ENCODE data around the gene SETD1B.
"Not testable (repeated sequence)": the region's sequence is repeated elsewhere in the genome, so short reads cannot be mapped to it uniquely, and the experiment has no call there.

The SETD1B gene

DNA sequence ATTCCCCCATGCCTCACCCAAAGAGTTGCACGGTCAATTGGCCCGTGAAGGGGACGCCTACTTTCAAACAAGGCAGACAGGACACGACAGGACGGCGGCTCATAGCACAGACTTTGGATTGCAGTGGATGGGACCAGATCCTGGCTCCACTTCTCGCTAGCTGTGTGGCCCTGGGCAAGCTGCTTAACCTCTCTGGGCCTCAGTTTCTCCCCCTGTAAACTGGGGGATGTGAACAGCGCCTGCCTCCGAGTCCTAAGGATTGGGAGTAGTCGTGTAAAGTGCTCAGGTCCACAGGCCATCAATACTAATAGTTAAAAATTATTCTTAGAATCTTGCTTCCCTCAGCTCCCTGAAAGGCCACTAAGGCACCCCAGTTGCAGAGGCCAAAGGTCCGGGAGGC is 23.4 kb upstream of the SETD1B start:
- DNase-seq (ENCODE audit: low spot score) = no peak

DNA sequence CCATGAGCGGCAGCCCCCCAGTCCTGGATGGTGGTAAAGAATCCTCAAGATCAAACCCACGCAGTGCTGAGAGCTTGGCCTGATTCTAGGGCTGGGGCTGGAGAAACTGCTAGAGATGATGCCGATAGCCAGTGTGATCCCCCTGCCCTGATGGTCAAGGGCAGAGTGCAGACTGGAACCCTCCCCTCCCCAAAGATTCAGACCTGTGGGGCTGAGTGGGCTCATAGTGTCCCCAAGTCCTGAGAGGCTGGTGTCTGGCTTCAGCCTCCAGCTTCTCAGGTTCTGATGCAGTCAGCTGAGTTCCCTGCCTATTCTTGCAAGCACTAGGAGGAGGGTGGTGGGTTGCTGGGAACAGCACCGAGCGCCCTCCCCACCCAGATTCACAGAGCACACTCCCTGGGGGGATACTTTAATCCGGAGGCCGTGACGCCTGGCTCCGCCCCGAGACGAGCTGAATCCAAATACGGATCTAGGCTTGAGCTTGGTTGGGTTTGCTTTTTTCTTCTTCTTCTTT is 22.3 kb upstream of the SETD1B start:
- DNase-seq (ENCODE audit: low spot score) = no peak

DNA sequence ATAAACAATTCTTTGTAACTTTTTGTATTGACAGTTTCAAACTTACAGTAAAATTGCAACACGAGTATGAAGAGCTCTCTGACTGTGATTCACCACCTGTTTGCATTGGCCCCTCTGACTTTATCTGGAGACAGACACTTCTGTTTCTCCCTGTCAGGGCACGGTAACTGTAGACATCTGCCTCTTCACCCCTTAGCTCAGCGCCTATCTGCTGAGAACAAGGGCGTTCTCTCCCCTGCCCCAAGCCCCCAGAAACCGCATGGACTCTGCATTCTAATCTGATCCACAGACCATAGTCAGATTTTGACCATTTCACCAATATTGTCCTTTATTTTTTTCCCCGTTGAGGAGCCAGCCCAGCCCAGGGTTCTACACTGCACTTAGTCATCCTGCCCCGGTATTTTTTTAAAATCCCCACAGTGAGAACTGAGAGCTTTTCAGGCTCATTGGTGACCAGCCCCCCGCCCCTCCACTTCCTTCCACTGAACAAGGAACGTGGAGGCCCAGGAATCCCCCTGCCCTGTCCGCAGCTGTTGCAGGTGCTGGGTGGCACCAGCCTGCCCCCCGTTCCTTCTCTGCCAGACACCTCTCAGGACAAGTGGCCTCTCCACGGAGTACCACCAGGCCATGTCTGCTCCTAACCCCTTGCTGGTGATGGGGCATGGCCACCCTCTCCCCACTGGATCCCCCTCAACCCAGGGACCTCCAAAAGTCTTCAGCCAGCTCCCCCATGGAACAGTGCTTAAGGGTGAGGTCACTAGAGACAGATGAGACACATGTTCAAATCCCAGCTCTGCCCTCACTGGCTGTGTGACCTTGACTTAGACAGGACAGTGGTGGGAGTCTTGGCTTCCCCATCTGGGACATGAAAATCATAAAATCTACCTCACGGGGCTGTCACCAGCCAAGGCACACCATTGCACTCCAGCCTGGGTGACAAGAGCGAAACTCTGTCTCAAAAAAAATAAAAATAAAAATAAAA is 21.5 kb upstream of the SETD1B start:
- no peak for DNase-seq (ENCODE audit: low spot score)

DNA sequence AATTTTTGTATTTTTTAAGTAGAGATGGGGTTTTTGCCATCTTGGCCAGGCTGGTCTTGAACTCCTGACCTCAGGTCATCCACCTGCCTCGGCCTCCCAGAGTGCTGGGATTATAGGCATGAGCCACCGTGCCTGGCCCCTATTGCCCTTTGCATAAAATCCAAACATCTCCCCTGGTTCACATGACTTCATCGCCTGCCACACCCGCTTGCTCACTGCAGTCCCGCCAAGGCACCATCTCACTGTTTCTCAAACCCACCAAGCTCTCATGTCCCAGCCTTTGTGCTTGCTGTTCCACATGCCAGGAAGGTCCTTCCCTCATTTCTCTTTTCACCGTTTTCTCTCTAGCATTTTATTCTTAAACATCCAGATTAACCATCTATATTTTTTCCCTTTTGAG is 20.0 kb upstream of the SETD1B start:
- no peak for DNase-seq (ENCODE audit: low spot score)

DNA sequence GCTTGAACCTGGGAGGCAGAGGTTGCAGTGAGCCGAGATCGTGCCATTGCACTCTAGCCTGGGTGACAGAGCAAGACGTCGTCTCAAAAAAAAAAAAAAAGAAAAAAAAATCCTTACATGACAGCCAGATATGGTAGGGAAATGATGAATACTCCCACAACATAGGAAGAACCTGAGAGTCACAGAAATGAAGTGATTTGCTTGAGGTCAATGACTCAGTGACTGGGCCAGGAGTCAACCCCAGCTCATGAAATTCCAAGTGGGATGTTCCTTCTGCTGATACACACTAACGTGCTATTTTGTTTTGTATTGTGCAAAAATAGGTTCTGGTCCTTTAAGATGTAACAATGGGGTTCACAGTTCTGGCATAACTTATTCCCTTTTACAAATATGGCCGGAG is 19.3 kb upstream of the SETD1B start:
- no peak for DNase-seq (ENCODE audit: low spot score)

DNA sequence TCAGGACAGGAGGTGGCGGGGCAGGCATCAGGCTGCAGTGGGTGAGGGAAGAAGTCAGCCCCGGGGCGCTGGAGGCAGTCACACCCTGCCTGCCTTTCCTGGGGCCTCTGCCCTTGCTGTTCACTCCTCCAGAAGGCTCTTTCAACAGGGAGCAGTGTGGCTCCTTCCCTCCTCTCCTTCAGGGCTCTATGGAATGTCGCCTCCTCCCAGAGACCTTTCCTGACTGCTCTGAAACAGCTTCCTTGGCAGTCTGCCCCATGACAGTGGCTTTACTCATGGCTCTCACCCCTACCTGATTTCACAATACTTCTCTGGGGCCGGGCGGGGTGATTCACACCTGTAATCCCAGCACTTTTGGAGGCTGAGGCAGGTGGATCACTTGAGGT is 17.4 kb upstream of the SETD1B start:
- no peak for DNase-seq (ENCODE audit: low spot score)

DNA sequence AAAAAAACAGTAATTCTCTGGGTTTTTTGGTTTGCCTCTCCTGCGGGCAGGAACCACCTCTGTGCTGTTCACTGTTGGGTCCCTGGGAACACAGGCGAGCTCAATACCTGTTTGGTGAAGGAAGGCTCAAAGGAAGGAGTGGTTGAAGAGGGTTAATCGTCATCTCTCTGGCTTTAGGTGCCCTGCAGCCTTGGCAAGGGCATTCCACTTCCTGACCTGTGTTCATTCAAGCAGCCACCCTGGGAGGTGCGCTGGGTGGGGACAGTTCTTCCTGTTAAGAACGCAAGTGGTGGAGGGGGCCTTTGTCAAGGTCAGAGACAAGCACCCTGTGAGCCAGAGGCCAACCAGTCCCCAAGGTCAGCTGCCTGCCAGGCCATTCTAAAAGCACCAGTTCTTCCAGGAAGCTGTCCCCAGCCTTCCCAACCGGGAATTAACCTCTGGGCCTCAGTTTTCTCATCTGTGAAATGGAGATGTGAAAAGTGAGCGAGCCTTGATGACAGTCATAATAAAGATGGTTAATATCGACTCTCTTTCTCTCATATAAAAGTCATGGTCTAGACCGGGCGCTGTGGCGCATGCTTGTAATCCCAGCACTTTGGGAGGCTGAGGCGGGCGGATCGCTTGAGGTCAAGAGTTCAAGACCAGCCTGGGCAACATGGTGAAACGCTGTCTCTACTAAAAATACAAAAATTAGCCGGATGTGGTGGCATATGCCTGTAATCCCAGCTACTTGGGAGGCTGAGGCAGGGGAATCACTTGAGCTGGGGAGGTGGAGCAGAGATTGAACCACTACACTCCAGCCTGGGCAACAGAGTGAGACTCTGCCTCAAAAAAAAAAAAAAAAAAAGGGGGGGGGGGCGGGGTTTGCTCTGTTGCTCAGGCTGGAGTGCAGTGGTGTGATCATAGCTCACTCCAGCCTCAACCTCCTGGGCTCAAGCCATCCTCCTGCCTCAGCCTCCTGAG is 16.5 kb upstream of the SETD1B start:
- DNase-seq (ENCODE audit: low spot score) = no peak

DNA sequence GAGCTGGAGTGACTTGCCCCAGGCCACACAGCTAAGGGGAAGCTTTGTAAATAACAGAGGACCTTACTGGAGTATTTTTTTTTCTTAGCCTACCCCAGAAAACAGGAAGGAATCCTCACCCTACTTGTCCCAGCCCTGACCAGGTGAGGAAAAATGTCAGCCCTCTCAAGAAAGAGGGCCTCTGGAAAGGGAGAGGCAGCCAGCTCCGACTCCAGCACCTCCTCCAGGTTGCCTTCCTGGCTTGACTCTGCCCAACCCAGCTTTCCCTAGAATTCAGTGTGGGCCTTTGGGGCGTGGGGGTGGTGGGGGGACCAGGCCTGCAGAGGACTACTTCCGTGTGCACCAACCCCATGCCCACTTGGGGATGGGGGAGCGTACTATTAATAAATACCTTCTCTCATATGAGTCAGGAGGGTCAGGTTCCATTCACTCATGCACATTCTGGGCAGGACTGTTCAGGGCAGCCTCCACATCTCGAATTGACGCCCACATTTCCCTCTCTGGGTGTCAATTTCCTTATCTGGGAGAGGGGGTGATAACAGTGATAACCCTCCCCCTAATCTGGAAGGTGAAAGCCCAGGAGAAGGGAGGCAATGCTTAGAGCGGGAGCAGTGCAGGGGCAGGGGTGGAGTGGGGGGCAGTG is 15.5 kb upstream of the SETD1B start:
- no peak for DNase-seq (ENCODE audit: low spot score)

DNA sequence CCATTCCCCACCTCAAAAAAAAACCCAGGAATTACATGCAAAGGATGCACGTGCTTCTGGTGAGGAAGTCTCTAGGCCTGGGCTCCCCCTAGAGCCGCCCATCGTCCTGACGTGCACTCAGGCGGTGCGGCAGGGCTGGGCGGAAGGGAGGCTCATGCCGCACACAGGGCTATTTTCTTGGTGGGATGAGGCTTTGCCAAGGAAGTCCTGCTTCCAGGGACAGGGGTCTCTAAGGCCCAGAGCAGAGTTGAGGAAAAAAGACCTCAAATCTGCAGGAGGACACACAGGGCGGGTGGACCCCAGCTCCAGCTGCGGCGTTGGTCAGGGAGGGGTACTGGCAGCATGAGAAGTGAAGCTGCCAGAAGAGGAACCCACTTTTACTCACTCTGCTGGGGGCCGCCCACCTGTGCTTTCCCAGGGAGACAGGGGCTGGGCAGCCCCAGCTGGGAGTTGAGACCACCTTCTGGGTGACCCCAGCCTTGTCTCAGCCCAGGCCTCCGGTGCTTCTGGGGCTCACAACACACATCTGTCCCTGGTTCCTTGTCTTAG is 14.5 kb upstream of the SETD1B start:
- no peak for DNase-seq (ENCODE audit: low spot score)

DNA sequence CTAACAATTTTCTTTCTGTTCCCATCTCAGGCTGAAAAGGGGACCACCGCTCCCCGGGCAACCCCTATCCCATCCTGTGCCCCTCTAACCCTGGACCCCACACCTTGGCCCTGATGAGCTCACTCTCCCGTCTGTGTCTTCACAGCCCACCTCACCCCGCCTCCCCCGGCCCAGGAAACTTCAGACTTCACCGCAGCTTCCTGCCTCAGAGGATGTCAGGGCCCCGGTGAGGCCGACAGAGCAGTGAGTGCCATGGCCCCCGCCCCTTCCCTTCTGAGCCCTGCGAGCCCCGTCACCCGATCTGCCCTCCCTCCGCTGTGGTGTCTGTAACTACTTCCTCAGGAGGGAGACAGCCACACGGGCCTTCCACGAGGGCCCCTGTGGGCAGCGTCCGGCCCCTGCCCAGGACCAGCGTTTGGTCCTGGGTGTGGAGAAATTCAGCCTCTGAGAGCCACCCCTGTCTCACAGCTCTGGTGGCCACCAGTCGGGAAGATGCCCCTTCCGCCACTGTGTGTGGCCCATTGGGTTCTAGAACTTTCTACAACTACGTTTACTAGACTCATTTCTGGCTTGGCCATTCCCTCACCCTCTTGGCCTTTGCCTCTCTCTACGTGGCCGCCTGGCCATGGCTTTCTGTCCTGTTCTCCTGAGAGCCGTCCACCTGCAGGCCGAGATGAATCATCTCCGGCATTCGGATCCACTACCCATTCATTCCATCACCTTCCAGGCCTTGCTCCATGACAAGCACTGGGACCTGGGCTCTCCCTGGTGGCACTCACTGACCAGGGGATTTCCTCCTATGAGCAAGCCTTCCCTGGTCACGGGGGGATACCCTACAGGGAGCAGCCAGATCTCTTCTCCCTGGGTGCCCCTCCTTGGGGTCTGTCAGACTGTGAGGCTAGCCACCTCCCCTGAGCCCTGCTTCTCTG is 13.7 kb upstream of the SETD1B start:
- DNase-seq (ENCODE audit: low spot score) = peak; percentile 65

DNA sequence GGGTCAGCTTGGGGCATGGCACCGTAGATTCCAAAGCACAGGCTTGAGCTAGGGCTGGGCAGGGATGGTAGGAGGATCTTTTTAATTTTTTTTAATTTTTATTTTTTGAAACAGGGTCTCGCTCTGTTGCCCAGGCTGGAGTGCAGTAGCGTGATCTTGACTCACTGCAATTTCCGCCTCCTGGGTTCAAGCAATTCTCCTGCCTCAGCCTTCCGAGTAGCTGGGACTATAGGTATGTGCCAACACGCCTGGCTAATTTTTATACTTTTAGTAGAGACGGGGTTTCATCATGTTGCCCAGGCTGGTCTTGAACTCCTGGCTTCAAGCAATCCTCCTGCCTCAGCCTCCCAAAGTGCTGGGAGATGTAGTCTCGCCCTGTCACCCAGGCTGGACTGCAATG is 13.0 kb upstream of the SETD1B start:
- DNase-seq (ENCODE audit: low spot score) = not testable (repeated sequence)

DNA sequence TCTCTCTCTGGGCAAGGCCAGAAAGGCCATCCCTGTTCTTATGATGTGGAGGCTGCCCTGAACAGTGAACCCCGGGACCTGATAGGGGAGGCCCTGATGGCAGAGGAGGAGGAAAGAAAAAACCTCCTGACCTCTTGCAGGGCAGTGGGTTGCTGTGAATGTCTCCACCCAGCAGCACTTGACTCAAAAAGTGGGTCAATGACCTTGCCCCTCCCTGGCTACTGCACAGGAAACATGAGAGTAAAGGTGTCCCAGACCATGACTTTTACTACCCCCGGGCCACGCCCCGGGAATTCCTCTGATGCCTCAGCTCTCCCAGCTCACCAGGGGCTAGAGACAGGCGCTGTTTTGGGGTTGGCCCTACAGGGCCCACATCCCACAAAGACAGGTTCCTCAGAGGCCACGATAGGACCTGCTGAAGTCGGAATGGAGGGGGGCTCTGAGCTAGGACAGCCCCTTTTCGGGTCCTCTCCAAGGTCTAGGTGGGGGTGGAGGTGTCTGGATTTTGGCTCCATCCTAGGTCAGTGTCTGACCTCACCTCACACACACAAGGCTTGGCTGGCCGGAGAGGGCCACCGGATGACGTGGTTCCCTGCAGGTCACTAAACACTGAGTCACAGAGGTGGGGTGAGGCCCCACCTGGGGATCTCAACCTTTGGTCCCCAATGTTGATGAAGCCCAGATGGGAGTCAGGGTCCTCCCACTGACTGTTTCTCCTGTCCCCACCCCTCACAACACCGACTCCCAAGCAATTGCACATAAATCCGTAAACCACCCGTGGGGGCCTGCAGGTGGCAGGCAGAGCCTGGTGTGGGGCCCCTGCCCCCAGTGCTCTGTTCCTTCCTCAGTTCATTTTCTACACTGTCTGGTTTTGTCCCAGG is 11.9 kb upstream of the SETD1B start:
- no peak for DNase-seq (ENCODE audit: low spot score)

DNA sequence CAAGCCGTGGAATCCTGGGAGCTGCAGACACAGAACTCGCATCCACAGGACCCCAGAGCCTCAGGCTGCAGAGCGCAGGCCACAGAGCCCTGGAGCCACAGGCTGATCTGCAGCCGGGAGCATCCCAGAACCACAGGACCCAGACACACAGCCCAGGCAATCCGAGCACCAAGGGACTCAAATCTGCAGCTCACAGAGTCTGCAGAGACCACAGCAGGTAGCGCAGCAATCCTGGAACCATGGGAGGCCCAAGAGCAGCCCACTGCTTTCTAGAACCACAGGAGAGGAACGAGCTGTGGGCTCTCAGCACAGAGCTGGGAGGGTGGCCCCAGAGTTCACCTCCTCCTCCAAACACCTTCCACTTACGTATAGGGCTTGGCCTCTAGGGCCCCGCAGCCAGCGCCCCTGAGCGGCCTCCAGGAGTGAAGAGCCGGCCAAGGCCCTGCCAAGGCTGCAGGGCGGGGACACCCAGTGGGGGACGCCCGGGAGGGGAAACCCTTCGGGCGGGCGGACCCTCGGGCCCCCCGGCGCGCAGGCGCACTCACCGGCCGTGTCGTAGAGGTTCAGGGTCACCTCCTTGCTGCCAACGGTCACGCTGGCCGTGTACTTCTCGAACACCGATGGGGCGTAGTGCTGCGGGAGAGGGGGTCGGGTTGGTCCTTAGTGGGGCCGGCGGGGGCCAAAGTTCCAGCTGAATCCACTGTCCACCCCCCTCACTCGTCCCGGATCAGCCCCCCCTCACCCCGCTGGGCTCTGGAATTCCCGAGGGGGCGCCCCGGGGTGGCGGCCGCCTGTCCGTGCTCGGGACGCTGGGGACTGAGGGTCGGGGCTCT is 11.0 kb upstream of the SETD1B start:
- no peak for DNase-seq (ENCODE audit: low spot score)

DNA sequence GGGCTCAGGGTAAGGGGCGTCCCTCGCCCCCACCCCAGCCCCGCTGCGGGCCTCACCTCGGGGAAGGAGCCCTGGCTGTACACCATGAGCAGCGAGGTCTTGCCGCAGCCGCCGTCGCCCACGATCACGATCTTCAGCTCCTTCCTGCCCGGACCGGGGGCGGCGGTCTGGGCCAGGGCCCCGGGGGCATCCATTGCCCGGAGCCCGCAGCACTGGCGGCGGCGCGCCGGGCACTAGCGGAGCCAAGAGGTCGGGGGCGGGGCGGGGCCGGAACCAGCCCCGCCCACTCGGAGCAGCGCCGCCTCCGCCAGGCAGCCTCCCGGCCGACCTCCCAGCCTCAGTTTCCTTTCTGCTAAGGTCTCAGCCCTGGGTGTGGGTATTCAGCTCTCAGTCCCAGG is 10.4 kb upstream of the SETD1B start, which contains the start of gene RHOF:
Gene RHOF (minus strand): TSS at position 249 of the 398 bp plus-strand sequence. CDS start 55 bp downstream, at position 194.
- no peak for DNase-seq (ENCODE audit: low spot score)

DNA sequence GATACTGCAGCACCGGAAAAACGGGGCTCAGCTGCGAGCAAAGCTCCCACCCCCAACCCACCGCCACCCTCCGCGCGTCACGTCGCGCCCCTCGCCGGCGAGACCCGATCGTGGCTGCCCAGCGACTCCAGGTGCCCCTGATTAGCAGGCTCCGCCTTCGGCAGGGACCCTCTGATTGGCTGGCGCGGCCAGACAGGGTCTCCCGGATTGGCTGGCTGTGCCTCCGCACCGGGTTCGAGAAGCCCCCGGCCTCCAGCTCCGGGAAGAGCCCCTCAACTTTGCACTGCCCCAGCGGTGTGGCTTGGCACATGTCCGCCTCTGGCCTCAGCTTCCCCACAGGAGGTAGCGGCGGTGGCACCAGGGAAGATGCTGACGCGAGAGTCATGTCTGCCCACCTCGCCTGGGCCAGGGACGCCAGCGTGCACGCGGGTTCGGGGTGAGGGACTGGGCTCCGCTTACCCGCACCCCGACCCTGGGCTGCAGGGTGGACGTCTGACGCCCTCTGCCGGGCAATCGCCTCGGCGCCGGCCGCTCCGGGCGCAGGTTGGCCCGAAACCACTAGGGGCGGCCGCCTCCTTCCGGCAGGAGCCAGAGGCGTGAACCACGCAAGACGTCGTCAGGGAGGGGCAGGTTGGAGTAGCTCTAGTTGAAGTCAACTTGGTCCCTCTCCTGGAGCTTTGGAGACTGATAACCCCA is 9.8 kb upstream of the SETD1B start:
- peak; percentile 88 for DNase-seq (ENCODE audit: low spot score)

DNA sequence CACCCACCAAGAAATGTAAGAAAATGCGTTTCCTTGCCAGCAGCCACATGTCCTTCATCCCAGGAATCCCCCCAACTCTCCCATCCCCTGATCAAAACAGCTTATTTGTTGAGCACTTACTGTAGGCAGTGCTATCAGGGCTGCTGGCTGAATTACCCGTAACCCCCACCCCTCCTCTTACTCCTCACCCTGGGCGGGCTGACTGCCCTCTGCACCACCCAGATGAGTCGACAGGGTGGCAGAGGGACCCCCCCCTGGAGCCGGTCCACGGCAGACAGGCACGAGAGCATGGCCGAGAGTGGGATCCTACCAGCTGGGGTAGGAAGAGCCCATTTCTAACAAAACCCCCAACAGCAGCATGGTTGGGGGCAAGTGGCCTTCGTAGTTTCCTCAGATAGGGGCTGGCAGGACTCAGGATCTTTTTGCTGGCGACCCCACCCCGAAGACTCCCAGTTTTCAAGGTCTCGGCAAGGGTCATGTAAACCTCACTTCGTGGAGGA is 9.2 kb upstream of the SETD1B start:
- DNase-seq (ENCODE audit: low spot score) = no peak

Data from Ammon's horn (tissue), 1 donor.